HuH-7 (cell line): Measurements from ENCODE around the gene MRPS2.
"Not testable (repeated sequence)": the region's sequence is repeated elsewhere in the genome, so short reads cannot be mapped to it uniquely, and the experiment has no call there.

Experiments
- DNase-seq: peaks from one replicate; pipeline ENCODE4 v3.0.0; 2011; ENCODE audit warnings: low spot score

Gene MRPS2

DNA sequence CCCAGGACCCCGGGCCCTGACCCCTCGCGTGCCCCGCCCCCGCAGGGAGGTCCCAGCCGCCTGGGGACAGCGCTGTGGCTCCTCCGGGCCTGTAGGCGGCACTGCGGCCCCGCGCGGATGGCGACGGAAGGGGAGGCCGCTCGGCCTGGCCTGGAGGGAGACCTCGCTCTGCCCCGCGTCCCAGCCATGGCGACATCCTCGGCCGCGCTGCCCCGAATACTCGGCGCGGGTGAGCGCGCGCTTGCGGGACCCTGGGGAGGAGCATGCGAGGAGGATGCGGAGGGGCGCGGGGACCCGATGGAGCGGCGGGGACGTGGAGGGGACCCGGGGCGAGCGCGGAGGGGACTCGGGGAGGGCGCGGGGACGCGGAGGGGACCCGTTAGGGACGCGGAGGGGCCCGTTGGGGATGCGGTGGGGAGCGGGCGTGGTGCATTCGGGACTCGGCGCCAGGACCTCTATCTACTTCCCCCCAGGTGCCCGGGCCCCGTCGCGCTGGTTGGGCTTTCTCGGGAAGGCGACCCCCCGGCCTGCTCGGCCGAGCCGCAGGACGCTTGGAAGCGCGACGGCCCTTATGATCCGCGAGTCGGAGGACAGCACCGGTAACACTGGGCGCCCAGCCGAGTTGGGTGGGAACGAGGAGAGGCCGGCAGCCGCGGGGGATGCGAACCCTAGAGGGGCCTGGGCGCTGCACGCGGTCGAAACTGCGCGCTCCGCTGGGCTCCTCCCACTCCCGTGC lies at the start of gene MRPS2:
Gene MRPS2, plus strand, starts transcription at position 158 of the 736 bp plus-strand sequence. Its CDS starts 29 bp downstream, at position 187.
- DNase-seq: peak; percentile 97

DNA sequence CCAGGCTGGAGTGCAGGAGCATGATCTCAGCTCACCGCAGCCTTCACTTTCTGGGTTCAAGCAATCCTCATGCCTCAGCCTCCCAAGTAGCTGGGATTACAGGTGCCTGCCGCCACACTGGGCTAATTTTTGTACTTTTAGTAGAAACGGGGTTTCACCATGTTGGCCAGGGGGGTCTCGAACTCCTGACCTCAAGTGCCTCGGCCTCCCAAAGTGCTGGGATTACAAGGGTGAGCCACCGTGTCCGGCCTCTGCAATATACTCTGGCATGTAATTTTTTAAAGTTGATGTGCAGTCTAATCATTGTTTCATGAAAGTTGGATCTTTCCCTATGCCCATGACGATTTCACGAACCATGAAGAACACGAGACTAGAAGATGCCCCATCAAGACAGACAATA lies 49.5 kb upstream of the MRPS2 start:
- DNase-seq: no peak

DNA sequence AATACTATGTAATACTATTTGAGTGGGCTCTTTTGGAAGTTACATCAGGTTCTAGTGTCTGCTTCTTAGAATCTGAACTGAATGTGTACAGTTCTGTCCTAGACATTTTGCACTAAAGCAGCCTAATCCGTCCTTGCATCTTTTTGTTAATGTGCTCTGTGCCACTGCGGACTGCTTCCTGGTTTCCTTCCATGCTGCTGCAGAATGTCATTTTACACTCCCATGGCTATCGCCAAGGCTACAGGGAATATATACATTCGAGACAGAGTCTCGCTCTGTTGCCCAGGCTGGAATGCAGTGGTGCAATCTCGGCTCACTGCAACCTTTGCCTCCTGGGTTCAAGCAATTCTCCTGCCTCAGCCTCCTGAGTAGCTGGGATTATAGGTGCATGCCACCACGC lies 48.6 kb upstream of the MRPS2 start:
- not testable (repeated sequence) for DNase-seq

DNA sequence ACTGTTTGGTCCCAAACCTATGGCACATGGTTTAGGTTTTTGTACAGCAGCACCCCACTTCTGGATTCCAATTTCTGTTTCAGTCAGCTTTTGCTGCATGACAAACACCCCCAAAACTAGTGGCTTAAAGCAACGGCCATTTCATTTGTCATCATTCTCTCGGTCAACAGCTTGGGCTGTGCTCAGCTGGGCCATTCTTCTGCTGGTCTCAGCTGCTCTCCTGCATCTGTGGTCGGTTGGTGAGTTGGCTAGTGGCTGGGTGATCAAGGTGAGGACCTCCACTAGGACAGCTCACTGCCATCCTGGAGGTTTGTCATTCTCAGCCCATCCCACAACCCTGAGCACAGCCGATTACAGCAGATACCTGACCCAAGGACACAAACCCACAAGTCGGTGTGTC lies 45.7 kb upstream of the MRPS2 start:
- no peak for DNase-seq

DNA sequence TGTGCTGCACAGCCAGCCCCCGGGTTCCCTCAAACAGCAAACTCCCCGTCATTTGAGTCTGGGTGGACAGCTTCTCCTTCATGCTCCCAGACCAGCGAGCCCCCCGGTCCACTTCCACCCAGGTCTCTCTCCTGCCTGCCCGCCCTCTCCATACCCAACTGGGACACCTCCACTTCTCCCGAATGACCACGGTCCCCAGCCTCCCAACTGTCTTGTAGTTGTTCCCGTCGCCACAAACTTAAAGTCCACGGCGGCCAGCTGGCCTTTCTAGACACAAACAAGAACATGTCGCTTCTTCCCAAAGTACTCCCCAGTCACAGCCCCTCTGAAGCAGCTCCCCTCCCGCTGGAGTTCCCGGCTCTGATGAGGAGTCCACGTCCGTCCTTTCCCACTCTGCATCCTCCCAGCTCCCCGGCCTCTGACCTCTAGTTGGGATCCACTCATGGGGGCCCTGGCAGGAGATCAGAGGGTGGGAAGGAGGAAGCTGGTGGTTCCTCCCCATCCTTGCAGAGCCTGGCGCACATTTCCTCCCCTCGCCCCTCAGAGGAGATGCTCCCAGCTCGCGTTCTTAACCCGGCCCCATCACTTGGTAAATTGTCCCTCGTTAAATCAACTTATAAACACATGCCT lies 45.0 kb upstream of the MRPS2 start:
- no peak for DNase-seq

DNA sequence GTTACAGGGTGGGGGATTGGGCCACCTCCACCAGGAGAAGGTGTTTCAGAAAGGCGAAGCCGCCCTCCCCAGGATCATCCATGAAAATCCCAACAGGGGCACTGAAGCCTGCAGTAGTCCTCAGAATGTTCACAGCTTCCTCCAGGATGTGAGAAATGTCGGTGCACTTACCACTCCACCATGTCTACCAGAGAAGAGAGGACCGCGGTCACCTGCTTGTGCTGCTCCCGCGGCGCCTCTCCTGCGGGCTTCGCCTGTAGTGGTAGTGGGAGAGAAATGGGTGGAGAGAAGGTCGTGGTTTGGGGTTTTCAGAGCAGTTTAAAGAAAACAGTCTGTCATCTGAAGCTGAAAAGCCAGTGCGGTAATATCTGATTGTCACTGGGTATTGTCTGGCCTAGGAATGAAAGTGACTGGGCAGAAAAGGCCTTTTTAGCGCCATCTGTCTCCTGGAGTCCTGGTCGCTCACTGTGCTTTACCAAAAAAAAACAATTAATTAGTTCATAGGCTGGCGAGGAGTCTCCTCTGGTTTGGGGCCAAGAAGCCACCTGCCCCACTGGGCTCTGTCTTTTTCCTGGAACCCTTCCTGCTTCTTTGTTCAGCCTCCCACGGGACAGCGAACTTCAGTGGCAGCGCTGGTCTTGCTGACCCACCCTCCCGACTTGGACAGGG lies 43.9 kb upstream of the MRPS2 start:
- DNase-seq: no peak

DNA sequence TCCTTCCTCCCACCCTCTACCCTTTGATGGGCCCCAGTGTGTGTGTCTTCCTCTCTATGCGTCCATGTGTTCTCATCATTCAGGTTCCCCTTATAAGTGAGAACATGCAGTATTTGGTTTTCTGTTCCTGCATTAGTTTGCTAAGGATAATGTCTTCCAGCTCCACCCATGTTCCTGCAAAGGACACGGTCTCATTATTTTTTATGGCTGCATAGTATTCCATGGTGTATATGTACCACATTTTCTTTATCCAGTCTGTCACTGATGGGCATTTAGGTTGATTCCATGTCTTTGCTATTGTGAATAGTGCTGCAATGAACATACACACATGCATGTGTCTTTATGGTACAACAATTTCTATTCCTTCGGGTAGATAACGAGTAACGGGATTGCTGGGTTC lies 42.0 kb upstream of the MRPS2 start:
- DNase-seq: not testable (repeated sequence)

DNA sequence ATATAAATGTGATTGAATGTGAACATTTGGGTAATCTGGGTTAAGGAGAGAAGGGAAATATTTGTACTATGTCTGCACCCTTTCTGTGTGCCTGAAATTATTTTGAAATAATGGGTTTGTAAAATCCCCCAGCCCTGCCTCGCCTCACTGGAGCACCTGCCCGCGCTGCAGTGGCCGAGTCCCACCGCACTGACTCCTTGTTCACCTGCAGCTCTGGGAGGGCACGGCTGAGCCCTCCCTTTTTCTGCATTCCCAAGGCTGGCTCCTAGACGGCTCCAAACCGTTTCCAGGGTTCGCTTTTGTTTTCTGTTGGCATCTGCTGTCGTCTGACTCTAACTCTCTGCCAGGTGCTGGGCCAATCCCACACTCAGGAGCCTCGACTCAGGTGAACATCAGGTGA lies 38.5 kb upstream of the MRPS2 start:
- no peak for DNase-seq

DNA sequence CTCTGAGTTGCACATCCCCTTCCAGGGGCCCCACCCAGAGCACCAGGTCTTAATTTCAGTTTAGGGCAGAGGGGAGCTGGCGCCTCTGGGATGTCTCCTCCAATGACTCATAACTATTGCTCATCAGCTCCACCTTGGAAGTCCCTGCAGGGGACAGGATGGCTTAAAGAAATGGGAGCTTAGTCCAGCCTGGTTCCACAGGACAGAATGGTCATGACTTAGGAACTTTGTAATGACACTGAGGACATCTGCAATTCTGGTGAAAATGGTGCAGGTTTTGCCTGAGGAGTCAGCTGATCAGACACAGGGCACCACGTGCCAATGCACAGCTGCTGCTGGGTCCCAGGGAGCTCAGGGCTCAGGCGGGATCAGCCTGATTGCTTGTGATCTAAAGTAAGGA lies 37.3 kb upstream of the MRPS2 start:
- no peak for DNase-seq

DNA sequence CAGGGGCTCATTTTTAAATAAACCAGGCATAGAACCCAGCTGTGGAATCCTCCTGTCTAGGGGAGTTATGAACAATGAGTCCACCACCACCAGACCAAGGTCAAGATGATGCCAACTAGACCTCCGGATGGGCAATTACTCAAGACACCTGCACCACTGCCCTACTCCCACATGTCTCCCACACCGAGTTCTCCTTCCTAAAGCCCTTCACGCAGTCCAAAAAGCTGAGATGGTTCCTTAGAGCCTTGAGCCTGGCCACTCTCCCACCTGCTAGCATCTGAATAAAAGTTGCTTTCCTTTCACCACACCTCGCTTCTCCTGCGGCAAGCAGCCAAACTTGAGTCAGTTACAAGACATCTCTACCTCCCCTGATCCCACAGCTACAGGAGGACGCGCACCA lies 36.3 kb upstream of the MRPS2 start:
- no peak for DNase-seq

DNA sequence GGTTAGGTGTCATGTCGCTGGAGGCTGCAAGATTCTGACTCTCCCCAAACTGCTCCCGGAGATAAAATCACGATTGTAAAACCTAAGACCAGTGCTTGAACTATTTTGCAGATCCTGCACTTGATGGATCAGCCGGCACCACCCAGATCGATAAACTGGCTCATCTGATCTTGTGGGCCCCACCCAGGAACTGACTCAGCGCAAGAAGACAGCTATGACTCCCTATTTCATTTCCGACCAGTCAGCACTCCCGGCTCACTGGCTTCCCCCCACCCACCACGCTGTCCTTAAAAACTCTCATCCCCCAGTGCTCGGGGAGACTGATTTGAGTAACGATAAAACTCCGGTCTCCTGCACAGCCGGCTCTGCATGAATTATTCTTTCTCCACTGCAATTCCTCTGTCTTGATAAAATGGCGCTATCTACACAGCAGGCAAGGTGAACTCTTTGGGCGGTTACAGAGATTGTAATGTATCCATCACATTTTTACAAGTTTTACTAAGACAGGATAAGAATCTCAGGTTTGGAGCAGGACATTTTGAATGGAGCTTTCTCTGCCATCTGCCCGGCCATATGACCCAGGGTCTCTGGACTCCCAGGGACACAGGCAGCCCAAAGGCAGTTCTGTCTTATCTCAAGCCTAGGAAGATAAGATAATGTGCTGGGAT lies 31.5 kb upstream of the MRPS2 start:
- DNase-seq: no peak

DNA sequence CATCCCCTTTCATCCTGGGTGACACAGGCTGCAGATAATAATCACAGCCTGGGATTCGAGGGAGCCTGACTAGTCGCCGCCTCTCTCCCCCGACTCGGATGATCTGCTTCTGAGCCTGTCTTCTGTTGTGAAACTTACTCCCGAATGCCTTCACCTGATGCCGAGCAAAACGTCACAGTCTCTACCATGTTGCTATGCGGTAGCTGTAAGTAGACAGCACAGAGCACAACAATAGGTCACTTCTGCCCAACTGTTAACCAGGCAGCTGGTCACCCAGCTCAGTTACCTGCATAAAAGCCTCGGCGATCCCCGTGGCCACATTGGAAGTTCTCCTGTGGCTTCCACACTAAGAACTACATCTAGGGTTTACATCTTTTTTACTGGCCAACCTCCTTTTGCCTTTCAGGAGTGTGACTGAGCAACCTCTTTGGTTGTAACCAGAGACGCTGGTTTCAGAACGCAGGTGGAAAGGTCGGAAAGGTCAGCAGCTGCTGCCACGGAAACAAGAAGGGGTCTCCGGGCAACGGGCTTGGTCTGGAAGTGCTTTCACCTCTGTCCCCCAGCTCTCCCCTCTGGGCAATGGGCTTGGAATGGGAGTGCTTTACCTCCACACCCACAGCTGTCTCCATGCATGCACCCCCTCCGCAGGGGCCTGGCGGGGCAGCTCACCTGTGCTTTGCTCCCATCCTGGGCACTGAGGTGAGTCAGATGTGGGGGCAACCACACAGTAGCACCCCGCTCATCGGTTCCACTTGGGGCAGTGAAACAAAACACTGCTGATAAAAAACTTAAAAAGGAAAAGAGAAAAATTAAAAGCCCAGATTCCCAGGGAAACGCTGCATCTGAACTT lies 28.5 kb upstream of the MRPS2 start:
- DNase-seq: no peak

DNA sequence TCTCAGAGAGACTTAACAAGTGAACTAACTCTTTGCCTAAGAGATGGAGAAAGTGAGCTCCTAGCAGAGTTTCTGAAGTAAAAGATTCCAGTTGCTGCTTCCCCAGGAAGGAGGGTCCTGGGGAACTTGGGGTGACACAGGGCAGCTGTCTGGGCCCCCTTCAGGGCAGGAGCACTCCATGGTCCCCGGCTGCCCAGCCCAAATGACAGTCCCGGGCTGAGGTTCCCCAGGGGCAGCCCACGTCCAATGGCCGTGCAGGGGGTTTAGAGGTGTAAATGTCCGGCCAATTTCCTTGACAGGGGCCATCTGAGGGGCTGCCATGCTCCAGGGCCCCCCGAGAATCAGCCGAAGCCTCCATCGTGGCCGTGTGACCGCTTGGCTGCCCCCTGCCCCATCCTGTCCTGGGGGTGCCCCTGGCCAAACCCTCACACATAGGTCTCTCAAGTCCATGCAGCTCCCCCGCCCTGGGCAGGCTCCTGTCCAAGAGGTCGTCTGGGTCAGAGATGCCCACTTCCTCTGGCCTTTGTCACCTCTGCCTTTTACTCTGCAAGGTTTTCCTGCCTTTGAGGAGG lies 26.4 kb upstream of the MRPS2 start:
- DNase-seq: no peak

DNA sequence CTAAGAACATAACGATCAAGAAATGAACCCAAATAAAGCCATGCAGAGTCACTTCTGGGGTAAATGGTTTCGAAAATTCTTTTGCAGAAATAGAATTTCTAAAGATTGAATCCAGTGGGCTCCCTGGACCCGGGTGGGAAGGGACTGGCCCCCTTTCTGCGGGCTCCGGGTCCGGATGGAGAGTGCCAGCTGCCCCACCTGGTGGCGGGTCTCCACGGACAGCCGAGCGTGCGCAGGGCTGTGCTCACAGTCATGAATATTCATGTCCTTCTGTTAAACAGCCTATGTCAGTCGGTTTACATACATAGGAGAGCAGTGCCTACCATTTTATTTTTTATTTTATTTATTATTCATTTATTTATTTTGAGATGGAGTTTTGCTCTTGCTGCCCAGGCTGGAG lies 25.6 kb upstream of the MRPS2 start:
- DNase-seq: peak; percentile 58

DNA sequence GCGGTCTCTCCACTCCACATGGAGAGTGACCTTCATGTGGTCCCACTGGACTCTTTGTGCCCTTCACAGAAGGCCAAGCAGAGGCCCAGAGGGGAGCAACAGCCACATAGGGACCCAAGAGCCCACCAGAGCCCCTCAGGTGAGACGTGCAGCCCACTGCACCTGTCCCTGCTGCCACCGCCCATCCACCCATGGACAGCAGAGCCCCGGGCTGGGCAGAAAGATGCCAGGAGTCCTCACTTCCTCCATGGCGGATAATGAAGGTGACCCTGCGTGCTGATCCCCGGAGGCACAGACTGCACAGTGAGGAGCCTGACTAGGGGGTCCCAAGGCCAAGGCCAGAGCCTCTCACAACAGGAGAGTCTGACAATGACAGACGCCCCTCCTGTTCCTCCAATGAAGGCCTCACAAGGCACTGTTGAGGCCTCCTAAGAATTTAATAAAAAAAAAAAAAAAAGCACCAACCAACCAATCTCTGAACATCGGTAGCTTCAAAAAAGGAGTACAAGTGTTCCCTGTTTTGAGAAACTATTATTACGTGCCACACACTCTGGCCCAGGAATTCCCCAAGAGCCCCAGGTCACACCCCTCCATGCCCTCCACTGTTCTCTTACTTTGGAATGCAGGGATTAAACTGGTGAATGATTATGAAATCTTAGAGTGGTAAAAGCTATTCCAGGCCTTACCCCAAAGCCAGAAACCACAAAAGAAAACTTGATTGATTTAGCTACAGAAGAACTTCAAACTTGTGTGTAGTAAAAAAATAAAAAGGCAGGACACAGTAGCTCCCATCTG lies 23.7 kb upstream of the MRPS2 start:
- DNase-seq: no peak

DNA sequence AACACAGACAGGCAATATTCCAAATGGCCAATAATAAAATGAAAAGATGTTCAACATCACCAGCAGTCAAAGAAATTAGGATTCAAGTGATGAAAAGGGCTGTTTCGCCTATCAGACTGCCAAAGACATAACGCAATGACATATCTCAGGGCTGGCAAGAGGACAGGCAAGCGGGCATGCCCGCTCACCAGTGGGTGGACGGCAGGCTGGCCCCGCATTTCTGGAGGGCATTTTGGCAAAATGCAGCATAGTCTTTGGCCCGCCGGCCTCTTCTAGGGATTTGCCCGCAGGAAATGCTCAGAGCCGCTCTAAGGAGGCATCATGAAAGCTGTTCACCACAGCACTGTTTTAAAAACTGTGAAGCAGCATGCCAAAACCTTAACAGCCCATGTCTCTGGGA lies 22.3 kb upstream of the MRPS2 start:
- no peak for DNase-seq

DNA sequence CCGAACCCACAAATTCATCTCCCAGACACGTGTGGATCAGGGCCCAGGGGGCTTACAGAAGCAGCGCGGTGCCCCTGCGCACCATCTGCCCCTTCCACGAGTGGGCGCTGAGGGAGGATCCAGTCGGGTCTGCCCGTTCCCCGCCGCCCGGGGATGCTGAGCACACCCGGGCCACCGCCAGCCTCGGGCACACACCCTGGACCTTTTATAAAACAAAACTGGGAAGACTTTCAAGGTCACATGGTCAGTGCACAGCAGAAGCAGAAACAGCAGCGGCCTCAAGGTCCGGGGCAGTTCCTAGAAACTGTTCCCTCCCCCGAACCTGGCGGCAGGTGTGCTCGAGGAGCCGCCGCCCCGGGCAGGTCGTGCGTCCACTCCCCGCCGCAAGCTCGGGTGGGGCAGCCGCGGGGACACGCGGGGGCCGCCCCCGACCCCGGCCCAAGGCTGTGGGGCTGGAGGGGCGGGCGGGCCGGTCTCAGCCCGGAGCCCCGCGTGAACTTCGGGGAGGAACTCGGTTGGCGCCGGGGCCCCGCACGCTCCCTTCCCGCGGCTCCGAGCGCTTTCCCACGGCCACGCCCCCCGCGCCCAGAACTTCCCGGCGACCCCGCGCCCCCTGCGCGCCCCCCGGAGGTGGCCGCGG lies 21.5 kb upstream of the MRPS2 start:
- DNase-seq: no peak

DNA sequence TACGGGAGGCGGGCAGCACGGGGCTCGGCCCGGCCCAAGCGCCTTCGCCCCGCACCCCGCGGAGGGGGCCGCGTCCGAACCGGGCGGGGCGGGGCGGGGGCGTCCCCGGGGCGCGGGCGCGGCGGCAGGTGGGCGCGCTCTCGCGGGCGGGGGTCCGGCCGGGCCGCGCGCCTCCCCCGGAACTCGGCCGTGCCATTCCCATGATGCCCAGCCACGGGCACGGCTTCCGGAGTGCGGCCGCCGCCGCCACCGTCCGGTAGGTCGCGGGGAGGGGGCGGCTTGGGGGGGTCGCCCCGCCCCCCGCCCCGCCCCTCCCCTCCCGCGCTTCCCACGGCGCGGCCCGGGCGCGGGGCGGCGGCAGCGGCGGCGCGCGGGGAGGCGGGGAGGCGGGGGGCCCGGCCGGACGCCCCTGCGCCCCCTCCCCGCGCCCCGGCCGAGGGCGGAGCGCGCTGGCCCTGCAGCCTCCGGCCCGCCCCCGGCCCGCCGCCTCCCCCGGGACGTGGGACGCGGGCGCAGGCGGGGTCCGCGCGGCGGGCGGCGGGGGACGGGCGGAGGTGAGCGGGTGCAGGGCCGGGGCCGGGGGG lies 20.9 kb upstream of the MRPS2 start, which contains the start of gene PPP1R26:
Gene PPP1R26, plus strand, starts transcription at position 314 of the 584 bp plus-strand sequence. CDS start 4,729 bp downstream, outside the sequence.
- no peak for DNase-seq

DNA sequence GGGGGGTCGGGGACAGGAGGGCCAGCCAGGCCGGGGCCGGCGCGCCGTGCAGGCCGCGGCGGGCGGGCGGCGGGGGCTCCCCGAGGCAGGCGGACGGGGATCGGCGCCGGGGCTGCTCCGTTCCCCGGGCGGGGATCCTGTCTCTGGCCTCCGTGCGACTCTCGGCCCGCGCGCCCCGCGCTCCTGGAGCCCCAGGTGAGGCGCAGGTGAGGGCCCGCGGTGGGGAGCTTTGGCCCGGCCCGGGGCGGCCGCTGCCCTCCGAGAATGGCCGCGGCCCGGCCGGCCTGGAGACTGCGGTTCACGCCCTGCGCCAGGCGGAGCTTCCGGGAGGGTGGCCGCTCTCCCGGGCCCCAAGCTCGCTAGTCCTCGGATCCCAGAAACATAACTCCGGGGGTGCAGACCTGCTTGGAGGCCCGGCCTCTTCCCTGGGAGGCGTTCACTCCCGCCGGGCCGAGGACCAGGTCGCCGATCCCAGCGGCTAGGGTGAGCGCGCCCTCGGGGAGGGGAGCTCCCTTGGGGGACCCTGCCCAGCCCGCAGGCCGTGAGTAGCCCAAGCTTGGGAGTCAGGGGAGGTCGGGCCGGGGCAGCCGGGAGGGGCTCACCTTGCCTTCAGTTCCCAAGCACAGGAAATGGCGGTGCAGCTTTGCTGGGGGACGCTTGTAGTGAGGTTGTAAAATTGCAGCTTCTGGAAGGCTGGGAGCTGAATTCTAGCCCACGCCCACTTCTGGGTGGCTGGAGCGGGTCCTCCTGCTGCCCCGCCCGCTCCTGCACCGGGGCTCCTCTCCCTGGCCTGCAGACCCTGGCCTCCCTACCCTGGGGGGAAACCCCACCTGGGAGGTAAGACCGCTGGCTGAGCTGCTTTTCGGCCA lies 20.2 kb upstream of the MRPS2 start:
- peak; percentile 72 for DNase-seq
